Hematopoietic multipotent progenitor cell treated with erythropoietin and hydrocortisone succinate and interleukin-3 and kit ligand, for 4 days (in vitro differentiated cells): ENCODE data around the gene FOLR2.

ENCODE experiments used
- DNase-seq: peaks from one replicate; pipeline ENCODE4 v3.0.0-alpha.2; 2015

FOLR2 gene

DNA sequence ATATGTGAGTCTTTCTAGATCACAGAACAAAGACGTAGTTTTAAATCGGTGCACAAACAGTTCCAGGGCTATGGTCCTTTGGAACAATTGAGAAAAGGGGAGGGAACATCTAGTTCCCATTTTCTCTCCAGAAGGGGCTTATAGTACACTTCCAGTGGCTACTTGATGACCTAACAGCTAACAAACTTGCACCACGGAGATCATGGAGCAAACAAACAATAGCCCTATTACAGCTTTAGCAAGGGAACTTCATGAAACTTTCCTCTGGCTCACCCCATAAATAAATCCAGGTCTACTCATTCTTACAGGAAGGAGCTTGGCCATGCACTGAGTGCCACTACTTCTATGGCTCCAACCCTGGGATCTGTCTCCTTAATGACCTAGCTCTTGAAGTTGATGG is 8.3 kb upstream of the FOLR2 start:
- no peak for DNase-seq

DNA sequence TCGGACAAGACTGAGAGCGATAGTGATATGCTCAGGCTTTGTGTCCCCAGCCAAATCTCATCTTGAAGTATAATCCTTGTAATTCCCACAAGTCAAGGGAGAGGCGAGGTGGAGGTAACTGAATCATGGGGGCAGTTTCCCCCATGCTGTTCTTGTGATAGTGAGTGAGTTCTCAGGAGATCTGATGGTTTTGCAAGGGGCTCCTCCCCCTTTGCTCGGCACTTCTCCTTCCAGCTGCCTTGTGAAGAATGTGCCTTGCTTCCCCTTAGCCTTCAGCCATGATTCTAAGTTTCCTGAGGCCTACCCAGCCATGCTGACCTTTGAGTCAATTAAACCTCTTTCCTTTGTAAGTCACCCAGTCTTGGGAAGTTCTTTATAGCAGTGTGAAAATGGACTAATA is 7.5 kb upstream of the FOLR2 start:
- peak; percentile 38 for DNase-seq

DNA sequence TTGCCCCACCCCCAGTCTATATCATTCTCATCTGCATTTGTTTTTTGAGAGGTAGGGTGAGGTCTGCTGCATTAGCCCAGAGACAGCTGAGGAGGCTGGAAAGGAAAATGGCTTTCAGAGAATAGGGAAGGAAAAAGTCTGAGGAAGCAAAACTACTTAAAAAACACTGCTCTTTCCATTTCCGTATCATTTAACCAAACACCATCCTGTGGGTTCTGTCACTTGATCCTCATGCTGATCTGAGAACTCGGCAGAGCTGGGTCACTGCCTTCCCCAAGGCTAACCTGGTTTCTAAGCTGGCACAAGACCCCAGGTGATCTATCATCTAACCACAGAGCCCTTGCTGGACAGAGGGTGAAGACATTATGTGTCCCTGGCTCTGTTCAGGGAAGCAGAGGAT is 1.2 kb downstream of the FOLR2 start:
- peak; percentile 48 for DNase-seq

DNA sequence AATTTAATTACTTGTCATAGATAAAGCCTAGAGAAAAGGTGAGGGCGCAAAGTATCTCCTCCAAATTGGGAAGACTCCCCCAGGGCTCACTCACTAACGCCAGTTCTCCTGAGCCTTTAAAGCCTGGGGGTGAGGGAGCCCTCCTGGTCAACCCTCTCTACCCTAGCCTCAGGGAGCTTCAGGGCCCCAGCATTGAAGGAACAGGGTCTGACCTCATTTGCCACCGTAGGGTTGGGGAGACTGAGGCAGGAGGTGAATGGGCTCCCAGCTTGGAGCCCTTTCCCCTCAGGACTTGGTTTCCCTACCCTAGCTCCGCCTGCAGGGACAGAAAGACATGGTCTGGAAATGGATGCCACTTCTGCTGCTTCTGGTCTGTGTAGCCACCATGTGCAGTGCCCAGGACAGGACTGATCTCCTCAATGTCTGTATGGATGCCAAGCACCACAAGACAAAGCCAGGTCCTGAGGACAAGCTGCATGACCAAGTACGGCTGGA is 1.7 kb downstream of the FOLR2 start:
- DNase-seq, result no peak

DNA sequence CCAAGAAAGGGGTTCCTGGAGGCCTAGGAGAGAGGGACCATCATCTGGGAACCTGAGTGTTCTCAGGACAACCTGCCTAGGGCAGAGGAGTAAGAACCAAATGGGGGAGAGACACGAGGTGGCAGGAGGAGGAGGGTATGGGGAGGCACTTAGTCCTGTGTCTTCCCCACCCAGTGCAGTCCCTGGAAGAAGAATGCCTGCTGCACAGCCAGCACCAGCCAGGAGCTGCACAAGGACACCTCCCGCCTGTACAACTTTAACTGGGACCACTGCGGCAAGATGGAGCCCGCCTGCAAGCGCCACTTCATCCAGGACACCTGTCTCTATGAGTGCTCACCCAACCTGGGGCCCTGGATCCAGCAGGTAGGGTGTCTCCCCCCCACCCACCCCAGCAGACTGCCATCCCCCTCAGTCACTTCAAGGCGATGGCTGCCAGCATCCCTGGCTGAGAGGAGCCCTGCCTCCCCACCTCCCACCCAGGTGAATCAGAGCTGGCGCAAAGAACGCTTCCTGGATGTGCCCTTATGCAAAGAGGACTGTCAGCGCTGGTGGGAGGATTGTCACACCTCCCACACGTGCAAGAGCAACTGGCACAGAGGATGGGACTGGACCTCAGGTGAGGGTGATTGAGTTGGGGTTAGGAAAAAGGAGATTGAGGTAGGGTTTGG is 4.2 kb downstream of the FOLR2 start:
- DNase-seq, result no peak

GRCh38 chr11:72221386-72222075 is 4.9 kb downstream of the FOLR2 start:
- peak; percentile 59 for DNase-seq

- DNase-seq, result no peak
Measured at GRCh38 chr11:72222106-72222891, 5.7 kb downstream of the FOLR2 start.

DNA sequence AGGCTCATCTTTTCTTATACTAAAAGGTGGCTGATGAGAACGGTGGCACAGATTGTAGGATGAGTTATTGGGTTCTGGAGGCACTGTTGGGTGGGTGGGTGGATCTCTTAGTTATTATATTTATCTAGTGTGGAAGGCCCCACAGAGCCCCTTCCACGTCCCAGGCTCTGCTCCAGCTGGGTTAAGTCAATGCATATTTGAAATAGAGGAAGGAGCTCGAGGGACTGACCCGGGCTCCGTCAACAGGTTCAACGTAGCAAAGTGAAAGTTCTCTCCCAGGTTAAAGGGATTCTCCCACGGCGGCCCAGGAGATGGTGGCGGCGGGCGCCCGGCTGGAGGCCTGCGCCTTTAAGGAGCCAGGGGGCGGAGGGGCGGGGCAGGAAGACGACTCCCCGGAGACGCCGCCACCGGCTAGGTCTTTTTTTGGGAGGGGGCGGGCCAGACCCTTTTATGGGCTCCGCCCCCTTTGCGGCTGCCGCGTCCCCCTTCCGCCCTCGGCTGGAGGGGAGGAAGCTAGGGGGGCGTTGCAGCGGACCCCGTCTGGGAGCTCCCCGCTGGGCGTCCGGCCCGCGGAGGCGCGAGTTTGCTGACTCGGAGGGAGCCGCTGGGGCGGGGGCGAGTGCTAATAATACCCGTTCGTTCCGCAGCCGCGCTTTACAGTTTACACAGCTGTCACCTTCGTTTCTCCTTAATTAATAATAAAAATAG is 6.5 kb downstream of the FOLR2 start:
- DNase-seq, result peak; percentile 99

DNA sequence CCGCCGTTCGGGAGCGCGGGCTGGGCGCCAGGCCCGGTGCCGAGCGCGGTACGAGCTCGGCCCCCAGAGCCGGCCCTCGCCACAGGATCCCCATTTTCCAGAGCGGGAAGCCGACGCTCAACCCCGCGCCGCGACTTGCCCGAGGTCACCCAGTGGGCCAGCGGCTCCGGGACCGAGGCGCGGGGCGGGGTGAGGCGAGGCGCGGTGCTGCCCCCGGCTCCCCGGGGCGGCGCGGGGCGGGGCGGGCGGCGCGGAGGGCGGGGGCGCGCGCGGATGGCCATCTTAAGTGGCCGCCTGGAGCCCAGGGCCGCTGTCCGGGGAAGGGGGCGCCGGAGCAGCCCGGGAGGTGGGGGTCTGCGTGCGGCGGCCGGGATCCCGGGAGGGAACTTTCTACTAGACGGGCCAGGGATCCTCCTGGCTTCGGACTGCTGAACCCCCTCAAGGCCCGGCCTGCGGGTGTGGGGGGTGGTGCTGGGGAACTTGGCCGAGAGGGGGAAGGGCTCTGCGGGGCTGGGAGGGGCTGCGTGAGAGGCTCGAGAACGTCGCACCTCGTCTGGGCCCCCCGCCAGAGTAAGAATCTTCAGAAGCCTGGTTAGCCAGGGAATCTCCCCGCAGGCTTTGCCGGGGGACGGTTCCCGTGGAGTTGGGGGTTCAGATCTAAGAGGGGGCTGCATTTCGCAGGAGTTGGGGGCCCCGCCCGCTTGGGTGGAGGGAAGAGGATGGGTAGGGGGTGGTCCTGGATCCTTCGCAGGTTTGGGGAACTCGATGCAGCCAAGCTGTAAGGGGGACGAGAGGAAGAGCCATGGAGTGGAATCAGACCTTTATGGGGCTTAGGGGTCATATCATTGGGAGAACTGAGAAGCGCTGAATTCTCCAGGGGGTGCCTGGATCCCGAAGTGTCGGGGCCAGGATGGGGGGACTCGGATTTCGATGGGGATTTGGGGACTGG is 7.3 kb downstream of the FOLR2 start:
- peak; percentile 79 for DNase-seq

DNA sequence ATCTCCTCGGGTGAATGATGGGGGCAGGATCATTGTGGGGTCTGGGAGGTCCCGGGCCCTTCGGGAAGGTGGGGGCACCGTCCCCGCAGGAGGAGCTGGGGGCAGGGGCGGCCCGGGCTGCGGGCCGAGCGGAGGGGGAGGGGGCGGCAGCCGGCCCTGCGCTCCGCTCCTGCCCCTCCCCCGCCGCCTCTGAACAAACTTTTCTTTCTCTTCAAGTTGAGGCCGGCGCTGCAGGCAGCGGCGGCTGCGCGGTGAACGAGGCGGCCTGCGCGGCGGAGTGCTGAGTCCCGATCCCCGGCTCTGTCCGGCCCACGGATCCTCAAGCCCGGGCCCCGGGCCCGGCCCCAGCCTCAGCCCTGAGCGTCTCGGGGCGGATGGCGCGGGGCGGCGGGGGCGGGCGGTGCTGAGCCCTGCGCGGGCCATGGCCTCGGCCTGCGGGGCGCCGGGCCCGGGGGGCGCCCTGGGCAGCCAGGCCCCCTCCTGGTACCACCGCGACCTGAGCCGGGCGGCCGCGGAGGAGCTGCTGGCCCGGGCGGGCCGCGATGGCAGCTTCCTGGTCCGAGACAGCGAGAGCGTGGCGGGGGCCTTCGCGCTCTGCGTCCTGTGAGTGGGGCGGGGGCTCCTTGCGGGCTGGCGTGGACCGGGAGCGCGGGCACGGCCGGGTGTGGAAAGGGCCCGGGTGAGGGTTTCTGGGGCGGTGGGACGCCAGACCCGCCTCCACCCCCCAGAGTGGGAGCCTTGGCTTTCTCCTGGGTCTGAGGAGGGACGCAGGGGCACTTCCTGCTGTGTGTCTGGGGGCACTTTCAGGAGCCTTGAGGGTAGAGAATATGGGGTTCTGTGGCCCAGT is 8.2 kb downstream of the FOLR2 start, which contains the start of gene INPPL1:
TSS of gene INPPL1 (plus strand) at position 204 of the 847 bp plus-strand sequence. CDS start at position 422, 218 bp downstream.
- DNase-seq, result peak; percentile 70

DNA sequence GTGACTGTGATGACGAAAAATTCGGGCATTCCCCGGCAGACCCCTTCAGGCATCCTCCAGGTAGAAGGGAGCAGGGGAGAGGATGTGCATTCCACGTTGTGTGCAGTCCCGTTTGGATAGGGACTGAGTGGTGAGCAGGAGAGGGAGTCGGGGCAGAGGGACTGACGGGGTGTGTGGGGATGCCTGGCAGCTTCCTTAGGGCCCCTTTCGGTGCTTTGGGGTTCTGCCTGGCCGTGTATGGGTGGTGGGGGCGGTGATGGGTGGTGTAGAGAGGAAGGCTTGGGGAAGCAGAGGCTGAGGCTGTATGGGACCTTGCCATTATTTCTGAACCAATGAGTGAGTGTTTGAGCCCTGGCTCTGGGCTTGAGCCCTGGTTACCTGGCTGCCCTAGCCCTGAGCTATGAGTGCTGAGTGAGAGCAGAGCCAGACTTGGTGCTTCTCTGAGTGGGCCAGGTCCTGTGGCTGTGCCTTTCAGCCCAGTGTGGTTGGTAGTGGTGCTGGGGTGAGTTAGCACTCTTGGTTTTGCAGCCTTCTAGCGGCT is 8.9 kb downstream of the FOLR2 start:
- peak; percentile 51 for DNase-seq

- DNase-seq, result no peak
Measured at GRCh38 chr11:72226701-72227100, 10.1 kb downstream of the FOLR2 start.

- no peak for DNase-seq
Measured at GRCh38 chr11:72227316-72228228, 11.0 kb downstream of the FOLR2 start.

GRCh38 chr11:72228229-72228843 is 11.7 kb downstream of the FOLR2 start:
- DNase-seq, result no peak

GRCh38 chr11:72228844-72229231 is 12.2 kb downstream of the FOLR2 start:
- DNase-seq, result no peak

DNA sequence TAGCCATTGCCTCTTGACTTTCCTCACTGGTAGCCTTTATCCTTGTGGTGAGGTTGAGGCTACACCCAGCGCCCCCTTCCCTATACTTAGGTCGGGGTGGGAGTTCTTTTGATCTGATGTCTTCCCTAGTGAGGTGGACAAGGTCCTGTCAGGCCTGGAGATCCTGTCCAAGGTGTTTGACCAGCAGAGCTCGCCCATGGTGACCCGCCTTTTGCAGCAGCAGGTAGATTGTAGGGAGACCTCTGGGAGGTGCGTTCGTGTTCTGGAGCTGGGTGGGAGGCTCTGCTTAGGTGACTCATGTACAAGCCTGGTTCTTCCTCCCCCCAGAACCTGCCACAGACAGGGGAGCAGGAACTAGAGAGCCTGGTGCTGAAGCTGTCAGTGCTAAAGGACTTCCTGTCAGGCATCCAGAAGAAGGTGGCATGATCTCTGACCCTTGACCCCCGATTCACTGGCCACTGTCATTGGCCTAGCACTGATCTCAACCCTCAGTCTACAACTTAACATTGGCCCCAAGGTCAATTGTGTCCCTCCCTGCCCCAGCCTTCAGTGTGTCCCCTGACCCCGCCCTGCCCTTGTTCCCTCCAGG is 12.8 kb downstream of the FOLR2 start:
- DNase-seq, result no peak

DNA sequence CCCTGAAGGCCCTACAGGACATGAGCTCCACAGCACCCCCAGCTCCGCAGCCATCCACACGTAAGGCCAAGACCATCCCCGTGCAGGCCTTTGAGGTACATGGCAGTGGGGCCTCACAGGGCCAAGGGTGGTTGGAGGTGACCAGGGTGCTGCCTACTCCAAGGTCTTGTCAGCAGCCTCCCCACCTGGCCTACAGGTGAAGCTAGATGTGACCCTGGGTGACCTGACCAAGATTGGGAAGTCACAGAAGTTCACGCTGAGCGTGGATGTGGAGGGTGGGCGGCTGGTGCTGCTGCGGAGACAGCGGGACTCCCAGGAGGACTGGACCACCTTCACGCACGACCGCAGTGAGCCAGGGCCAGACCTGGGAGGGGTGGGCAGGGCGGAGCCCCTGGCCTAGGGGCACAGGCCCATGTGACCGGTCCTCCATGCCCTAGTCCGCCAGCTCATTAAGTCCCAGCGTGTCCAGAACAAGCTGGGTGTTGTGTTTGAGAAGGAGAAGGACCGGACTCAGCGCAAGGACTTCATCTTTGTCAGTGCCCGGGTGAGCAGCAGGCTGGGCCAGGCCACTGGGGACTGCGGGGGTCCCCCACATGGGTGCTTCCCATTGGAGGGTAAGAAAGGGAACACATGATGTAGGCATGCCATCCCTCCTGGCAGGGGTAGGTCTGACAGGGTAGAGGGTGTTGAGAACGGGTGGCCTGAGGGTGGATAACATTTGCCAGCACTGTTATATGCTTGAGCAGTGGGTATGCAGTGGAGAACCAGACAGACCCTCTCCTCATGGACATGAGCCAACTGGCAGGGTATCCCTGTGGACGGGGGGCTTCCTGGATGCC is 13.6 kb downstream of the FOLR2 start:
- no peak for DNase-seq
